ENCODE results near the gene NME3.
A peak's percentile ranks its signal among the peaks of the same experiment; 100 is the strongest.

The NME3 gene

DNA sequence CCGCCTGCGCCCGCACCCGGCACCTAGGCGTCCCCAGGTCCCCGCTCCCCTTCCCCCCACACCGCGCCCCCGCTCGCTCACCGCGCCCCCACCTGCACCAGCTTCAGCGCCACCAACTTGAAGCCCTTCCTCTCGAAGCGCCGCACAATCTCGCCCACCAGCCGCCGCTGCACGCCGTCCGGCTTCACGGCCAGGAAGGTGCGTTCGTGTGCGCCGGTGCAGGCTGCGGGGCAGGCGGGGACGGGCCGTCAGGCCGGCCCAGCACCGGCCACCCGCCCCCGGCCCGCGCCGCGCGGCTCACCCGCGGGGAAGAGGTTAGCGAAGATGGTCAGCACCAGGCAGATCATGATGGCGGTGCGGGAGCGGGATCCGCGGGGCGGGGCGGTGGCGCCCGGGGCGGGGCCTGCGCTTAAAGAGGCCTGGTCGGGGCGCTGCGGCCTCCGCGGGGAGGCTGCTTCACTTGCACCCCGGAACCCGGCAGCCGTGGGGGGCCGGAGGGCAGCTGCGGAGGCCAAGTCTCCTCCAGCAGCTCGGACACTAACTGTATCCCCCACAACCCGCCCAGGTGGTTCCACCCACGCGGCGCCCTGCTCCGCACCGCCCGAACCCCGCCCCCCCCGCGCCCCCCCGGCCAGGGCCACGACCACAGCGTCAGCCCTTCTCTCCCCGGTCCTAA is at the start of gene NME3:
Gene NME3, minus strand, starts transcription at position 356 of the 676 bp plus-strand sequence. Its CDS starts 9 bp downstream, at position 347.
- intact Hi-C loops (cut with micrococcal nuclease) = loop anchor here (5.0 kb wide), 2 partner anchors 64 to 156 kb away; partner anchors contain the start of gene MAPK8IP3
- peak within 1 kb of the TSS; percentile 85 for H3K27ac Mint-ChIP-seq
- H3K9me3 Mint-ChIP-seq = no peaks in the 10 kb centered on the region
- peaks cover 81% of the 10 kb centered on the region for H3K36me3 Mint-ChIP-seq (ENCODE audit: low read depth)
- no peaks in the 10 kb centered on the region for H3K27me3 Mint-ChIP-seq
- H3K4me1 Mint-ChIP-seq (ENCODE audit: low read depth) = peaks cover 46% of the 10 kb centered on the region
- peak within 1 kb of the TSS; percentile 90 for H3K4me3 Mint-ChIP-seq

- Mint-ChIP-seq H3K27me3 (no peaks in the 10 kb centered on the region), H3K27ac (no peak overlapping the region), H3K4me3 (no peak overlapping the region), H3K9me3 (no peaks in the 10 kb centered on the region), H3K36me3 (ENCODE audit: low read depth) (peaks cover 84% of the 10 kb centered on the region), H3K4me1 (ENCODE audit: low read depth) (peaks cover 14% of the 10 kb centered on the region)
- intact Hi-C loops (cut with micrococcal nuclease) = no loop called here
Measured at GRCh38 chr16:1820946-1821290, 49.6 kb upstream of the NME3 start.

- H3K27me3 Mint-ChIP-seq = no peaks in the 10 kb centered on the region
- H3K27ac Mint-ChIP-seq = no peak overlapping the region
- intact Hi-C loops (cut with micrococcal nuclease) = no loop called here
- peaks cover 14% of the 10 kb centered on the region for H3K4me1 Mint-ChIP-seq (ENCODE audit: low read depth)
- no peak overlapping the region for H3K4me3 Mint-ChIP-seq
- peaks cover 90% of the 10 kb centered on the region for H3K36me3 Mint-ChIP-seq (ENCODE audit: low read depth)
- H3K9me3 Mint-ChIP-seq = no peaks in the 10 kb centered on the region
Measured at GRCh38 chr16:1820096-1820945, 49.0 kb upstream of the NME3 start.

DNA sequence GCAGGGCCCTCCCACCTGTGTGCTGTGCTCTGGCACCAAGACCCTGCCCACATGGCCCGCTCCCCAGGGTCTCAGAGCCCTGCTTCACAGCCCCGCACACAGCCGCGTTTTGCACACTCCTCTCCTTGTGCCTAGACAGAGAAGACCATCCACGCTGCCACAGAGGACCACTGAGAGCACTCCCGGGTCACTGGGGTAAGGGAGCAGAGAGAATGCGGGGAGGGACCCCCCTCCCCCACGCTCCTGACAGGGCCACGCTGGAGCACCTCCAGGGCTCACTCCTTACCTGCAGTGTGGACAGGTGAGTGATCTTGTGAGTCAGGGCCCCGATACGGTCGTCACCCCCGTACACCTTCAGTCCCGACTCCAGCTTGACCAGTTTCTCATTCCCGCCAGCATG is 48.3 kb upstream of the NME3 start:
- Mint-ChIP-seq H3K9me3 (no peaks in the 10 kb centered on the region), H3K27me3 (no peaks in the 10 kb centered on the region), H3K4me1 (ENCODE audit: low read depth) (peaks cover 10% of the 10 kb centered on the region), H3K36me3 (ENCODE audit: low read depth) (peaks cover 95% of the 10 kb centered on the region), H3K4me3 (no peak overlapping the region), H3K27ac (no peak overlapping the region)
- intact Hi-C loops (cut with micrococcal nuclease) = no loop called here

DNA sequence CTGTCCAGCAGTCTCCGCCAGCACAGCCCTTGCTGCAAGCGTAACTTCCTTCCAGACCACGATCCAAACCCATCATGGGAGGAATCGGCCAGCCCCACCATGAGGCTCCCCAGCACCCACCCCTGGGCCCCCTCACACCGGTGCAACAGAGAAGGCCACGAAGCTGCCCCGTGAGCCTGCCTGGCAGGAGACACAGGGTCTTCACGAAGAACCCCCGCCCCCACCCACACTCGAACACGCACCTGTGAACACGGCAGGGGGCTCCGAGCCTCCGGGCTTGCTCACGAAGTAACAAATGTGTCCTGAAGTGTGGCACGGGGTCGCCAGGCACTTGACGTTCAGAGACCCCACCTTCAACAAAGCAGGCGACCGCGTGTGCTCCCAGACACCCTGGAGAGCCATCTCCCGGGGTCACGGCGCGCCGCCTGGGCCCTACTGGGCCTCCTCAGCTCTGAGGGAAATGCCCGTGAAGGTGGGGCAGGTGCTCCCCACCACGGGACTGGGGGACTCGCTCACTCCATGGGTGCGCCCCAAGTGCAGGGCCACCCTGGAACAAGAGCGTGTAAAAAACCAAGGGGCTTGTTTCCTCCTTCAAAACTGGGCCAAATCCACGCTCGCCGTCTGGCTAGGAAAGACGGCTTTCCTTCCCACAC is 47.7 kb upstream of the NME3 start:
- Mint-ChIP-seq H3K27me3 (no peaks in the 10 kb centered on the region), H3K4me1 (ENCODE audit: low read depth) (peaks cover 4% of the 10 kb centered on the region), H3K9me3 (no peaks in the 10 kb centered on the region), H3K36me3 (ENCODE audit: low read depth) (peaks cover 95% of the 10 kb centered on the region), H3K27ac (no peak overlapping the region), H3K4me3 (no peak overlapping the region)
- intact Hi-C loops (cut with micrococcal nuclease) = no loop called here

- intact Hi-C loops (cut with micrococcal nuclease) = no loop called here
- peaks cover 97% of the 10 kb centered on the region for H3K36me3 Mint-ChIP-seq (ENCODE audit: low read depth)
- peaks cover 2% of the 10 kb centered on the region for H3K4me1 Mint-ChIP-seq (ENCODE audit: low read depth)
- H3K4me3 Mint-ChIP-seq = no peak overlapping the region
- no peaks in the 10 kb centered on the region for H3K9me3 Mint-ChIP-seq
- no peaks in the 10 kb centered on the region for H3K27me3 Mint-ChIP-seq
- no peak overlapping the region for H3K27ac Mint-ChIP-seq
Measured at GRCh38 chr16:1818204-1818872, 47.0 kb upstream of the NME3 start.

- Mint-ChIP-seq H3K4me1 (ENCODE audit: low read depth) (peaks cover 8% of the 10 kb centered on the region), H3K4me3 (no peak overlapping the region), H3K27me3 (no peaks in the 10 kb centered on the region), H3K9me3 (no peaks in the 10 kb centered on the region), H3K27ac (no peak overlapping the region), H3K36me3 (ENCODE audit: low read depth) (peaks cover 100% of the 10 kb centered on the region)
- intact Hi-C loops (cut with micrococcal nuclease) = no loop called here
Measured at GRCh38 chr16:1817716-1818115, 46.4 kb upstream of the NME3 start.

- Mint-ChIP-seq H3K27me3 (no peaks in the 10 kb centered on the region), H3K36me3 (ENCODE audit: low read depth) (peaks cover 100% of the 10 kb centered on the region), H3K9me3 (no peaks in the 10 kb centered on the region), H3K4me3 (no peak overlapping the region), H3K27ac (no peak overlapping the region), H3K4me1 (ENCODE audit: low read depth) (peaks cover 9% of the 10 kb centered on the region)
- intact Hi-C loops (cut with micrococcal nuclease) = no loop called here
Measured at GRCh38 chr16:1817276-1817589, 45.9 kb upstream of the NME3 start.

DNA sequence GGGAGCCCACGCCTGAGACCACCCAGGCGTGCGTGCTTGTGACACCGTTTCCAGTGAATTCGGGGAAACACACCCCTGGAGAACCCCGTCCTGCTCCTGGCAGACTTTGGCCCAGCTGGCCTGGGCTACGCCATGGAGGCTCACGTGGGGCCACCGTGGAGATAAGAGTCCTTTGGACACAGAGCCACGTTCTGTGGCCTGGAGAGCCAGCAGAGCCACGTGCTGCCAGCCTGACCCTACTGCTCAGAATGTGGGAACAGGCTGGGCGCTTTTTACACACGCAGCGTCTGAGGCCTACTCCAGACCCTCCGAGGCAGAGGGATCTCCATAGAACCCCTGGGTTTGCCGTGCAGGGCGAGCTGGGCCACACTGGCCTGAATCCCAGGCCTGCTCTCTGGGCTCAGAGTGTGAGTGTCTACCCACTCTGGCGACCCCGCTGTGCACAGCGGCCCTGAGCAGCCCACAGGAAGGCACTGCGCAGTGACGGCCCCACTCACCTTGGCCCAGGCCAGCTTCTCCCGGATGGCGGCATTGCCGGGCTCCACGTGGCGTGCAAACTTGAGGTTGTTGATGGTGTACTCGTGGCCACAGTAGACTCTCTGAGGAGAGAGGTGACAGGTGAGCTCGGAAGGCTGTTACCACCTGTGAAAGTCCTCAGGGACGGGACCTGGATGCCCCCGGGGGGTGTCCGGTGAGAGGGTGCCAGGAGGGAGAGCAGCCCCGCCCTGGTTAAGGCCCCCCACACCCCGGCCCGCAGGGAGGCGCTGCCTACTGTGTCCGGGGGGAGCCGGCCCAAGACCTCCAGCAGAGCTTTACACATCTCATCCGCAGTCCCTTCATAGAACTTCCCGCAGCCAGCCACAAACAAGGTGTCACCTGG is 45.3 kb upstream of the NME3 start:
- Mint-ChIP-seq H3K9me3 (no peaks in the 10 kb centered on the region), H3K27ac (no peak overlapping the region), H3K4me1 (ENCODE audit: low read depth) (peaks cover 9% of the 10 kb centered on the region), H3K36me3 (ENCODE audit: low read depth) (peaks cover 100% of the 10 kb centered on the region), H3K27me3 (no peaks in the 10 kb centered on the region), H3K4me3 (no peak overlapping the region)
- intact Hi-C loops (cut with micrococcal nuclease) = no loop called here

DNA sequence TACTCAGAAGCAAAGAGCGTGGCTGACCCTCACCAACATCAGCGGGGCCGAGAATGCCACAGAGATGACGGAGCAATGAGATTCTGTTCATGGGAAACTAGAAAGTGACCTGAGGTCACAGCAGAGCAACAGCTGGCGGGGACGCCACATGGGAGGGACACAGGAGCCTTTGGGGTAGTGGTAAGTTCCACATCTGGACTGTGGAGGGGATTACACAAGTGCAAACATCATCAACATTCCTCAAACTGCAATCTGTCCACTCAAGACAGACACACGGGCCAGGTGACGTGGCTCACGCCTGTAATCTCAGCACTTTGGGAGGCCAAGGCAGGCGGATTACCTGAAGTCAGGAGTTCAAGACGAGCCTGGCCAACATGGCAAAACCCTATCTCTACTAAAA is 44.1 kb upstream of the NME3 start:
- no peaks in the 10 kb centered on the region for H3K27me3 Mint-ChIP-seq
- no peak overlapping the region for H3K27ac Mint-ChIP-seq
- intact Hi-C loops (cut with micrococcal nuclease) = no loop called here
- H3K36me3 Mint-ChIP-seq (ENCODE audit: low read depth) = peaks cover 100% of the 10 kb centered on the region
- H3K4me3 Mint-ChIP-seq = no peak overlapping the region
- H3K9me3 Mint-ChIP-seq = no peaks in the 10 kb centered on the region
- peaks cover 9% of the 10 kb centered on the region for H3K4me1 Mint-ChIP-seq (ENCODE audit: low read depth)

DNA sequence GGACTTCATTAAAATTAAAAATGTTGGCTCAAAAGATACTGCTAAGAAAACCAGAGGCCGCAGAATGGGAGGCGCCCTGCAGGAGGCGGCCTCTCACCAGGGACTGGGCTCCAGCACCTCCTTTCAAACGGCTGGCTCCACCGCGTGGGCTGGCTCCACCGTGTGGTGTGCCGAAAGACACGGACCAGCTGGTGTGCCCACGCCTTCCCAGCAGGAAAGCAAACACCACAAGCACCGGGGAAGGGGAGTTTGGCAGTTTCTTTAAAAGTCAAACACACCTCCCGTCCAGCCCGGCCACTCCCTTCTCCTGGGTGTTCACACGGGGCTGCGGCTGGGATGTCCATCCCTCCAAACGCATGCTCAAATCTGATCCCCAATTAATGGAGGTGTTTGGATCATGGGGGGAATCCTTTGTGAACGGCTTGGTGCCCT is 41.4 kb upstream of the NME3 start:
- Mint-ChIP-seq H3K9me3 (no peaks in the 10 kb centered on the region), H3K27ac (no peak overlapping the region), H3K4me1 (ENCODE audit: low read depth) (peaks cover 9% of the 10 kb centered on the region), H3K4me3 (no peak overlapping the region), H3K36me3 (ENCODE audit: low read depth) (peaks cover 100% of the 10 kb centered on the region), H3K27me3 (no peaks in the 10 kb centered on the region)
- intact Hi-C loops (cut with micrococcal nuclease) = no loop called here

- intact Hi-C loops (cut with micrococcal nuclease) = no loop called here
- peaks cover 100% of the 10 kb centered on the region for H3K36me3 Mint-ChIP-seq (ENCODE audit: low read depth)
Measured at GRCh38 chr16:1810536-1810935, 39.2 kb upstream of the NME3 start.

GRCh38 chr16:1810106-1810505 is 38.8 kb upstream of the NME3 start:
- H3K9me3 Mint-ChIP-seq = no peaks in the 10 kb centered on the region
- H3K36me3 Mint-ChIP-seq (ENCODE audit: low read depth) = peaks cover 100% of the 10 kb centered on the region
- H3K27ac Mint-ChIP-seq = no peak overlapping the region

More at GRCh38 chr16:1810536-1810935, 39.2 kb upstream of the NME3 start:
- Mint-ChIP-seq H3K27ac (no peak overlapping the region), H3K4me3 (no peak overlapping the region), H3K27me3 (no peaks in the 10 kb centered on the region), H3K9me3 (no peaks in the 10 kb centered on the region), H3K4me1 (ENCODE audit: low read depth) (peaks cover 9% of the 10 kb centered on the region)

More at GRCh38 chr16:1810106-1810505, 38.8 kb upstream of the NME3 start:
- no peaks in the 10 kb centered on the region for H3K27me3 Mint-ChIP-seq
- H3K4me3 Mint-ChIP-seq = no peak overlapping the region
- H3K4me1 Mint-ChIP-seq (ENCODE audit: low read depth) = peaks cover 9% of the 10 kb centered on the region
- intact Hi-C loops (cut with micrococcal nuclease) = no loop called here
